ENCODE measurements around the gene KRT13. TPM values are rescaled to one million over a fixed set of nuclear protein-coding genes. Genes with fewer than 3 reads are reported as not detected.
A peak's percentile ranks its signal among the peaks of the same experiment; 100 is the strongest.

The KRT13 gene
- not detected for total RNA-seq

GRCh38 chr17:41505007-41505808 lies at the start of gene KRT13:
TSS of gene KRT13 (minus strand) at chr17:41505612. CDS start at chr17:41505550, 62 bp downstream.
- Mint-ChIP-seq H3K9me3 (no peaks in the 10 kb centered on the region), H3K4me1 (ENCODE audit: low read depth) (no peaks in the 10 kb centered on the region), H3K36me3 (ENCODE audit: low read depth) (no peaks in the 10 kb centered on the region), H3K4me3 (no peak within 1 kb of the TSS), H3K27me3 (ENCODE audit: low read depth) (no peaks in the 10 kb centered on the region), H3K27ac (no peak within 1 kb of the TSS)
- DNase-seq: no peak
- CTCF ChIA-PET: interaction anchor here (1.7 kb wide), 1 partner anchor 44 kb away, joined by 5 read pairs; no protein-coding TSS in a partner anchor
- intact Hi-C loops (cut with micrococcal nuclease): no loop called here

- CTCF ChIA-PET: interaction anchor here (2.5 to 6.9 kb wide), 2 partner anchors 94 to 109 kb away, joined by 6 to 124 read pairs; no protein-coding TSS in a partner anchor
- no peaks in the 10 kb centered on the region for H3K36me3 Mint-ChIP-seq (ENCODE audit: low read depth)
- no peak overlapping the region for H3K4me3 Mint-ChIP-seq
- H3K27ac Mint-ChIP-seq: no peak overlapping the region
- H3K9me3 Mint-ChIP-seq: no peaks in the 10 kb centered on the region
- no peak for DNase-seq
- peaks cover 4% of the 10 kb centered on the region for H3K4me1 Mint-ChIP-seq (ENCODE audit: low read depth)
- H3K27me3 Mint-ChIP-seq (ENCODE audit: low read depth): peaks cover 8% of the 10 kb centered on the region
- intact Hi-C loops (cut with micrococcal nuclease): no loop called here
Measured at GRCh38 chr17:41553987-41554680, 48.7 kb upstream of the KRT13 start.

- no peak for DNase-seq
- Mint-ChIP-seq H3K4me3 (no peak overlapping the region), H3K36me3 (ENCODE audit: low read depth) (no peaks in the 10 kb centered on the region), H3K27ac (no peak overlapping the region), H3K9me3 (no peaks in the 10 kb centered on the region), H3K4me1 (ENCODE audit: low read depth) (peaks cover 11% of the 10 kb centered on the region), H3K27me3 (ENCODE audit: low read depth) (peaks cover 3% of the 10 kb centered on the region)
- intact Hi-C loops (cut with micrococcal nuclease): no loop called here
- CTCF ChIA-PET: interaction anchor here (2.5 to 6.9 kb wide), 2 partner anchors 95 to 110 kb away, joined by 6 to 124 read pairs; no protein-coding TSS in a partner anchor
Measured at GRCh38 chr17:41553176-41553575, 47.8 kb upstream of the KRT13 start.

GRCh38 chr17:41552455-41552854 lies 47.0 kb upstream of the KRT13 start:
- no peaks in the 10 kb centered on the region for H3K36me3 Mint-ChIP-seq (ENCODE audit: low read depth)
- intact Hi-C loops (cut with micrococcal nuclease): no loop called here
- no peaks in the 10 kb centered on the region for H3K9me3 Mint-ChIP-seq
- peaks cover 2% of the 10 kb centered on the region for H3K27me3 Mint-ChIP-seq (ENCODE audit: low read depth)
- no peak for DNase-seq
- CTCF ChIA-PET: interaction anchor here (1.1 to 6.9 kb wide), 3 partner anchors 10 to 110 kb away, joined by 3 to 124 read pairs (median 6); no protein-coding TSS in a partner anchor
- H3K27ac Mint-ChIP-seq: no peak overlapping the region
- H3K4me1 Mint-ChIP-seq (ENCODE audit: low read depth): peaks cover 18% of the 10 kb centered on the region
- no peak overlapping the region for H3K4me3 Mint-ChIP-seq

GRCh38 chr17:41551365-41551764 lies 46.0 kb upstream of the KRT13 start:
- no peak for DNase-seq
- Mint-ChIP-seq H3K4me3 (no peak overlapping the region), H3K27me3 (ENCODE audit: low read depth) (no peaks in the 10 kb centered on the region), H3K36me3 (ENCODE audit: low read depth) (peaks cover 1% of the 10 kb centered on the region), H3K27ac (no peak overlapping the region), H3K4me1 (ENCODE audit: low read depth) (peaks cover 18% of the 10 kb centered on the region), H3K9me3 (peaks cover 7% of the 10 kb centered on the region)
- intact Hi-C loops (cut with micrococcal nuclease): no loop called here
- CTCF ChIA-PET: interaction anchor here (0.6 to 6.9 kb wide), 4 partner anchors 11 to 142 kb away, joined by 3 to 124 read pairs (median 7); no protein-coding TSS in a partner anchor

- no peak for DNase-seq
- intact Hi-C loops (cut with micrococcal nuclease): loop anchor here (1.0 to 5.0 kb wide), 8 partner anchors 52 to 692 kb away; no protein-coding TSS in a partner anchor
- H3K4me3 Mint-ChIP-seq: no peak overlapping the region
- peaks cover 8% of the 10 kb centered on the region for H3K9me3 Mint-ChIP-seq
- no peaks in the 10 kb centered on the region for H3K27me3 Mint-ChIP-seq (ENCODE audit: low read depth)
- CTCF ChIA-PET: interaction anchor here (0.7 to 6.9 kb wide), 53 partner anchors 10 to 730 kb away, joined by 3 to 124 read pairs (median 4); partner anchors contain the start of genes KRT13, KRT19 and KRTAP16-1
- no peak overlapping the region for H3K27ac Mint-ChIP-seq
- peaks cover 1% of the 10 kb centered on the region for H3K36me3 Mint-ChIP-seq (ENCODE audit: low read depth)
- H3K4me1 Mint-ChIP-seq (ENCODE audit: low read depth): peaks cover 18% of the 10 kb centered on the region
Measured at GRCh38 chr17:41549596-41550039, 44.2 kb upstream of the KRT13 start.

- no peaks in the 10 kb centered on the region for H3K27me3 Mint-ChIP-seq (ENCODE audit: low read depth)
- peaks cover 8% of the 10 kb centered on the region for H3K9me3 Mint-ChIP-seq
- CTCF ChIA-PET: interaction anchor here (0.6 to 6.9 kb wide), 68 partner anchors 8 to 1073 kb away, joined by 3 to 124 read pairs (median 4); partner anchors contain the start of genes KRT13, KRT19, KRT36 and KRTAP16-1
- H3K27ac Mint-ChIP-seq: no peak overlapping the region
- peaks cover 18% of the 10 kb centered on the region for H3K4me1 Mint-ChIP-seq (ENCODE audit: low read depth)
- H3K4me3 Mint-ChIP-seq: no peak overlapping the region
- intact Hi-C loops (cut with micrococcal nuclease): loop anchor here (1.0 to 5.0 kb wide), 9 partner anchors 52 to 746 kb away; no protein-coding TSS in a partner anchor
- H3K36me3 Mint-ChIP-seq (ENCODE audit: low read depth): peaks cover 1% of the 10 kb centered on the region
- peak; percentile 94 for DNase-seq
Measured at GRCh38 chr17:41548844-41549595, 43.6 kb upstream of the KRT13 start.

- no peaks in the 10 kb centered on the region for H3K27me3 Mint-ChIP-seq (ENCODE audit: low read depth)
- intact Hi-C loops (cut with micrococcal nuclease): loop anchor here (1.0 to 5.0 kb wide), 4 partner anchors 51 to 745 kb away; no protein-coding TSS in a partner anchor
- H3K4me1 Mint-ChIP-seq (ENCODE audit: low read depth): peaks cover 18% of the 10 kb centered on the region
- H3K36me3 Mint-ChIP-seq (ENCODE audit: low read depth): peaks cover 1% of the 10 kb centered on the region
- no peak overlapping the region for H3K27ac Mint-ChIP-seq
- no peak overlapping the region for H3K4me3 Mint-ChIP-seq
- H3K9me3 Mint-ChIP-seq: peaks cover 8% of the 10 kb centered on the region
- DNase-seq: peak; percentile 85
- CTCF ChIA-PET: interaction anchor here (0.6 to 6.9 kb wide), 48 partner anchors 8 to 1008 kb away, joined by 3 to 124 read pairs (median 6); partner anchors contain the start of genes KRT13, KRT19 and KRT36
Measured at GRCh38 chr17:41547921-41548843, 42.8 kb upstream of the KRT13 start.

GRCh38 chr17:41547378-41547841 lies 42.0 kb upstream of the KRT13 start:
- no peak for DNase-seq
- H3K36me3 Mint-ChIP-seq (ENCODE audit: low read depth): peaks cover 1% of the 10 kb centered on the region
- peaks cover 8% of the 10 kb centered on the region for H3K9me3 Mint-ChIP-seq
- CTCF ChIA-PET: interaction anchor here (0.6 to 6.9 kb wide), 6 partner anchors 14 to 638 kb away, joined by 5 to 124 read pairs (median 15); partner anchors contain the start of gene KRT19
- no peaks in the 10 kb centered on the region for H3K27me3 Mint-ChIP-seq (ENCODE audit: low read depth)
- H3K27ac Mint-ChIP-seq: no peak overlapping the region
- intact Hi-C loops (cut with micrococcal nuclease): loop anchor here (5.0 kb wide), 3 partner anchors 50 to 225 kb away; no protein-coding TSS in a partner anchor
- peaks cover 18% of the 10 kb centered on the region for H3K4me1 Mint-ChIP-seq (ENCODE audit: low read depth)
- H3K4me3 Mint-ChIP-seq: no peak overlapping the region

- CTCF ChIA-PET: interaction anchor here (4.2 to 6.9 kb wide), 2 partner anchors 102 to 116 kb away, joined by 114 to 124 read pairs; no protein-coding TSS in a partner anchor
- no peak for DNase-seq
- Mint-ChIP-seq H3K27me3 (ENCODE audit: low read depth) (no peaks in the 10 kb centered on the region), H3K27ac (no peak overlapping the region), H3K9me3 (peaks cover 8% of the 10 kb centered on the region), H3K4me1 (ENCODE audit: low read depth) (peaks cover 18% of the 10 kb centered on the region), H3K36me3 (ENCODE audit: low read depth) (peaks cover 1% of the 10 kb centered on the region), H3K4me3 (no peak overlapping the region)
- intact Hi-C loops (cut with micrococcal nuclease): loop anchor here (5.0 kb wide), 3 partner anchors 50 to 225 kb away; no protein-coding TSS in a partner anchor
Measured at GRCh38 chr17:41546819-41547218, 41.4 kb upstream of the KRT13 start.

All from activated naive CD4-positive, alpha-beta T cell treated with anti-CD3 and anti-CD28 coated beads for 36 hours (primary cell).